Limb (tissue), 2 donors: ENCODE measurements around the gene DNM3.

Experiments used
- DNase-seq, 2 donors: peaks; one replicate each; pipeline ENCODE4 v3.0.0-alpha.2; 2016; ENCODE audit errors: extremely low spot score in 2 of 2

The DNM3 gene

GRCh38 chr1:172322219-172323061 is 481.1 kb downstream of the DNM3 start:
- DNase-seq = peak; percentile 74 to 88

DNA sequence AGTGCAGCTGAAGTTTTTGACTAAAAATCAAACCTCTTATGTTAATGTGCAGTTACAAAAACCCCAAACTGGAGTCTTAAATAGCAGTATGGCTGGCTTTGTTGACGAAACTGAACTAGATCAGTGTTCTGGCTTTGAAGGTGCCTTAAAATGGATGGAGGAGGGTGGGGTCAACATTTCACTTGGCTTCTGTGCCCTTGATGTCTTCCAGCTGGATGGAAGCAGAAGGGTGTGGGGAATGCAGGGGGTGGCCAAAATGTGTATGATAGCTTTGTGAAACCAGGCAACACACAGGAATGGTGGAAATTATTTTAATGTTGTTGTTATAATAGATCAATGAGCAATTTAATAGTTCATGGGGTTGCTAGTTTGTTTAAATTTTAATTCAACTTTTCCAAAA is 482.4 kb downstream of the DNM3 start:
- DNase-seq = peak in 1 of 2 donors; percentile 72

DNA sequence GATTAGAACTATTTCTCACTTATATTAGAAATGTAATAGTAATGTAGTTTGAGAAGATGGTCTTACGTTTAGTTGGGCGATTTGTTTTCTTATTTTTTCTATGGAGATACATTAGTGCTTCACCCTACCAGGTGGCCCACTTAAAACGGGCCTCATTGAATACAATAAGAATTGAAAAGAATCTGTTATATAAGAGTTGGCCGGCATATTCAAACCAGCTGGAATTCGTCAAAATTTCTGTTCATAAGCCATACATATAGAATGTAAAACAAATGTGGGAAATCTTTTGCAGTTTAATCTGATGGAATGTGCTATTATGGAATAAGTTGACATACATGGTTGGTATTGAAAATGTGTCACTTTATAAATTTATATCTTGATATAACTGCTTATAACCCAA is 482.8 kb downstream of the DNM3 start:
- peak in 1 of 2 donors; percentile 64 for DNase-seq

DNA sequence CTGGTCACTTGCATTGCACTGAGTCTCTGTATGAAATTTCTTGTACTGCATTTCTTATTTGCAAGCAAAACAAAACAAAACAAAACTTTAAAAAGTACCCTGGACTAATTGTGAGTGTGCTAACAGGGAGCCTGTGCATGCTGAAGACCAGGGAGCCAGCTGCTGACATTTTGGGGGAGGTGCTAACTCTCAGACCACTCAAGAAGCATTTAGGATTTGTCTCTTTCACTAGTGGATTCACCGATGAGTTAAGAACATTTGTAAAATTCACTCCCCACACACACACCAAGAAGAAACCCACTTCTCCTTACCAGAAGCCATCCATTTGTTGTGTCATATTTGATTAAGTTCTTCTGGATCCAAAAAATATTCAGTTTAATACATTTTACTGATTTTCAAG is 483.5 kb downstream of the DNM3 start:
- no peak for DNase-seq

GRCh38 chr1:172325531-172325930 is 484.2 kb downstream of the DNM3 start:
- DNase-seq = peak in 1 of 2 donors; percentile 74

GRCh38 chr1:172326136-172326535 is 484.8 kb downstream of the DNM3 start:
- DNase-seq = no peak

GRCh38 chr1:172328266-172328665 is 487.0 kb downstream of the DNM3 start:
- no peak for DNase-seq

DNA sequence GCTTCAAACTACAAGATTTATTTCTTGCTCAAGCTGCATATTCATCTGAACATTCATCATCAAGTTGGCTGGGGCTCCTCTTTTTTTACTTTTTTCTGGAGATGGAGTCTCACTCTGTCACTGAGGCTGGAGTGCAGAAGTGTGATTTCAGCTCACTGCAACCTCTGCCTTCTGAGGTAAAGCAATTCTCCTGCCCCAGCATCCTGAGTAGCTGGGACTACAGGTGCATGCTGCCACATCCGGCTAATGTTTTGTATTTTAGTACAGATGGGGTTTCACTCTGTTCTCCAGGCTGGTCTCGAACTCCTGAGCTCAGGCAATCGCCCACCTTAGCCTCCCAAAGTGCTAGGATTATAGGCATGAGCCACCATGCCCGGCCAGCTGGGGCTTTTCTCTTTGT is 490.9 kb downstream of the DNM3 start:
- no peak for DNase-seq

DNA sequence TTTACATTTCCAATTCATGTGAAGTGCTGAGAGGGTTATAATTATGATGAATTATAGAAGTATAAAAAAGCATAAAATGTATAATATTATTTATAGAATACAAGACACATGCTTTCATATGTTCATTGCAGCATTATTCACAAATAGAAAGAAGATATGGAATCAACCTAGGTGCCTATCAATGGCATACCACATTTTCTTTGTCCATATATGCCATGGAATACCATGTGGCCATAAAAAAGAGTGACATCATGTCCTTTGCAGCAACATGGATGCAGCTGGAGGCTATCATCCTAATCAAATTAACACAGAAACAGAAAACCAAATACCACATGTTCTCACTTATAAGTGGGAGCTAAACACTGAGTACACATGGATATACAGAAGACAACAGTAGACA is 494.1 kb downstream of the DNM3 start:
- no peak for DNase-seq

DNA sequence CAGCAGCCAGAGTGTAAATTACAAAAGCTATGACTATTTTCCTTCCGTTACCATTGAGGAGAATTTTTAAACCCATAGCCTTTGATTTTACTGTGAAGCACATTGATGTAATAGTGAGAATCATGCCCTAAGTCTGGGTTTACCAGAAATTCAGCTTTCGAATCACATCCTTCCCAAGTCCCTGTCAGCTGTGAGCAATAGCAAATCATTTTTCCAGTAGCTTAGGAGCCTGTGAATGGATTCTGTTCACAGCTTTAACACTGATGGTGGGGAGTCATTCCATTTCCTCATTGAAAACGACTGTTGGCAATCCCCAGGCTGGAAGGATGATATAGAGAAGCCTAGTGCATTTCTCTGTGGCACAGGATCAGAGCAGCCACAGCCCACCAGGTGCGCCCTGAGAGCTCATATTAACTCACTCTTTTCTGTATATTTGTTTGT is 497.0 kb downstream of the DNM3 start:
- DNase-seq = no peak

DNA sequence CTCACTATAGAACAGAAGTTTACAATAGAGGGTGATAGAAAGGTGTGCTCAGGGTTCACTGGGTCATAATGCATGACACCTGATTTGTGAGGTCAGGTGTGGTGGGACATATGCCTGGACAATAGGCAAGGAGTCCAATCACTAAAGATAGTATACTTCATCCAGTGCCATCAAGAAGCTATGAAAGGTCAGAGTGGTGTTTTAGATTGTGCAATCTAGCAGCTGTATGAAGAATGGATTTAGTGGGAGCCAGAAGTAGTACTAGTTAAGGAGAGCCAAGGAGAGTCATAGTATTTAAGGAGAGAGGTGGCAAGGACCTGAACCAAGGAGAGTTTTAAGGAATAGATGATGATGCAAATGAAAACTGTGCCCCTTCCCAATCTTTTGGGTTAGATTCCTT is 498.5 kb downstream of the DNM3 start:
- no peak for DNase-seq

DNA sequence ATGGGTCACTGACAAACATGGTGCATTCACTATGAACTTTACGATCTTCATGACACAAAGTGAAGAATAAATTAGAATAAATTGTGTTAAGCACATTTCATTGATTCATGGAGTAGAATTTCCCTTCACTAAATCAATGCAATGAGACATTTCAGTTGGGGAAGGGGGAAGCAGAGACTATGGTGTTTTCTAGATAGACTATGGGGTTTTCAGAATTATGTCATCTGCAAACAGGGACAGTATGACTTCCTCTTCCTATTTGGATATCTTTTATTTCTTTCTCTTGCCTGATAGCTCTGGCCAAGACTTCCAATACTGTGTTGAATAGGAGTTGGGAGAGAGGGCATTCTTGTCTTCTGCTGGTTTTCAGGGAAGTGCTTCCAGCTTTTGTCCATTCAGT is 499.2 kb downstream of the DNM3 start:
- DNase-seq = no peak

DNA sequence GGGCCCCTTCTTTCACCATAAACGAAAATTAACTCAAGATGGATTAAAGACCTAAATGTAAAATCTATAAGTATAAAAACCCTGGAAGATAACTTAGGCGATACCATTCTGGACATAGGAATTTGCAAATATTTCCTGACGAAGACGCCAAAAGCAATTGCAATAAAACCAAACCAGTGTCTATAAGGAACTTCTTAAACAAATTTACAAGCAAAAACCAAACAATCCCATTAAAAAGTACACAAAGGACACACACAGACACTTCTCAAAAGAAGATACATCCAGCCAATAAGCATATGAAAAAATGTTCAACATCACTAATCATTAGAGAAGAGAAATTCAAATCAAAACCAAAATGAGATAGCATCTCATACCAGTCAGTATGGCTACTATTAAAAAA is 500.4 kb downstream of the DNM3 start:
- DNase-seq = no peak

DNA sequence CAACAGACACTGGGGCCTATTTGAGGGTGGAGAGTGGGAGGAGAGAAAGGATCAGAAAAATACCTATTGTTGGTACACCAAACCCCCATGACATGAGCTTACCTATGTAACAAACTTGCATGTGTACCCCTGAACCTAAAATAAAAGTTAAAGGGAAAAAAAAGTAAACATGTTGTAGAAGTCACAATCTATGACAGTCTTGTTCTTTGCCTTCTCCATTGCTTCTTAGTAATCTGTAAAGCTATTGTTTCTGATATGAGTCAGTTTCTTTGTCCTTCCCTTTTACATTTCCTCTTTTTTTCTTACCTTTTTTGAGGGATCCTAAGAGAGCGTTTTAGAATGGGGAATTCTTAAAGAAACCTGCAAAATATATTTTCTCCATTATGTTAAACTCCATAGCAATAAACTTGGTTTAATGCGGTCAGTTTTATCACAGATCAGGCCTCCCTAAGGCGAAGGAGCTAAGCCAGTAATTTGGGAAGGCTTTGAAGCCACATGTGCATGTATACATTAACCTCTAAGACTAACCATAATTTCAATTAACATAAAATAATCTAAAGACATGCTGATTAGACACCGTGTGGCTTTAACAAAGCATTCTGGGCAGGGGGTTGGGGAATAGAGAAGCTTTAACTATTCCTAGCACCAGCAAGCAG is 501.4 kb downstream of the DNM3 start:
- no peak for DNase-seq

GRCh38 chr1:172343240-172344160 is 502.2 kb downstream of the DNM3 start:
- peak in 1 of 2 donors; percentile 89 for DNase-seq

- no peak for DNase-seq
Measured at GRCh38 chr1:172344444-172344843, 503.1 kb downstream of the DNM3 start.

DNA sequence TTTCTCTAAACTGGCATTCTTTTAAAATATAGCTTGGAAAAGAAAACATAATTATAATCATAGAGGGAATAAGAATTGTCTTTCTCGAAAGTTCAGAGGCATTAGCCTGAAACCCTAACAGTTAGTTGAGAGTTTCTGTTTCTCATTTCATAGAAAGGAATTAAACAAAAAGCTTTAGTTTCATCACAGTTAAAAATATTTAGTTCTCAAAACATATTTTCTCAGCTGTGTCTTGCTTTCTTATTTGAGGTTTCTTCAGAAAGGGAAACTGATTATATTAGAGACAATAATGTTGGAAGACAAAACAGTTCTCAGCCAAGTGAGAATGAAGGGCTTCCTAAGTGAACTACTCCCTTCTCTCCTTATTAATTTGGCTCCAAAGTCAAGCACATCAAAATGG is 503.8 kb downstream of the DNM3 start:
- no peak for DNase-seq

- no peak for DNase-seq
Measured at GRCh38 chr1:172347416-172347815, 506.1 kb downstream of the DNM3 start.

DNA sequence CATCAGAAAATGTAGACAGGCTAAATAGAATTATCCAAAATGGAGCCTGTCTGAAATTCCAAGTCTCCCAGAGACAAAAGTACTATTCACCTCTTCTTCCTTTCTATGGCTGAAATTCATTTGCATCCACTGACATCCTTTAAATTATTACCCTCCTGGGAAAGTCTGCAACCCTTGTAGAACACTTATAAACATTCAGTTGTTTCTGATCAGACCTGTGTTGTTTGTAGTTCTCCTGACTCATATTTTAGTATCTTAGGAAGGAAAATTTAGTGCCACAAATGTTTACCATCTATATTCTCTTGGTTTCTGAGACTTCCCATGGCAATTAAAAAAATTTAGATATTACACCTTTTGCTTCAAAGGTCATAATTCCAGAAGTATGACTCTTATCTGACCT is 509.6 kb downstream of the DNM3 start:
- no peak for DNase-seq

- peak in 1 of 2 donors; percentile 91 for DNase-seq
Measured at GRCh38 chr1:172351346-172351745, 510.0 kb downstream of the DNM3 start.

- peak; percentile 55 to 88 for DNase-seq
Measured at GRCh38 chr1:172351754-172352161, 510.5 kb downstream of the DNM3 start.

- DNase-seq = no peak
Measured at GRCh38 chr1:172352435-172352834, 511.1 kb downstream of the DNM3 start.
